ENCODE data around the gene SMIM45.

SMIM45 gene

GRCh38 chr22:41969110-41969646, 17.2 kb downstream of the SMIM45 start, which contains the start of gene SEPTIN3:
Gene SEPTIN3 (plus strand): TSS chr22:41969443. CDS start chr22:41971493, 2,050 bp downstream.
- no peak for DNase-seq (ENCODE audit: low read depth in 3 of 3)

- no peak for DNase-seq (ENCODE audit: low read depth in 3 of 3)
Observed at GRCh38 chr22:41970601-41971000, 18.7 kb downstream of the SMIM45 start.

GRCh38 chr22:41971431-41971830, 19.5 kb downstream of the SMIM45 start:
- no peak for DNase-seq (ENCODE audit: low read depth in 3 of 3)

GRCh38 chr22:41974691-41975290, 22.8 kb downstream of the SMIM45 start:
- no peak for DNase-seq (ENCODE audit: low read depth in 3 of 3)

GRCh38 chr22:41975299-41976069, 23.5 kb downstream of the SMIM45 start:
- DNase-seq (ENCODE audit: low read depth in 3 of 3), result no peak

GRCh38 chr22:41976070-41976901, 24.3 kb downstream of the SMIM45 start:
- peak in 1 of 3 experiments; percentile 50 for DNase-seq (ENCODE audit: low read depth in 3 of 3)

- DNase-seq (ENCODE audit: low read depth in 3 of 3), result no peak
Observed at GRCh38 chr22:41976961-41977566, 25.1 kb downstream of the SMIM45 start.

GRCh38 chr22:41978732-41979131, 26.8 kb downstream of the SMIM45 start:
- DNase-seq (ENCODE audit: low read depth in 3 of 3), result no peak

GRCh38 chr22:41979423-41980250, 27.7 kb downstream of the SMIM45 start:
- DNase-seq (ENCODE audit: low read depth in 3 of 3), result no peak

- no peak for DNase-seq (ENCODE audit: low read depth in 3 of 3)
Observed at GRCh38 chr22:41982865-41983264, 30.9 kb downstream of the SMIM45 start.

- no peak for DNase-seq (ENCODE audit: low read depth in 3 of 3)
Observed at GRCh38 chr22:41983513-41984405, 31.8 kb downstream of the SMIM45 start.

GRCh38 chr22:41987276-41987675, 35.3 kb downstream of the SMIM45 start:
- DNase-seq (ENCODE audit: low read depth in 3 of 3), result no peak

- DNase-seq (ENCODE audit: low read depth in 3 of 3), result no peak
Observed at GRCh38 chr22:41989246-41989645, 37.3 kb downstream of the SMIM45 start.

GRCh38 chr22:41991111-41991510, 39.2 kb downstream of the SMIM45 start:
- no peak for DNase-seq (ENCODE audit: low read depth in 3 of 3)

GRCh38 chr22:41992496-41992895, 40.5 kb downstream of the SMIM45 start:
- DNase-seq (ENCODE audit: low read depth in 3 of 3), result no peak

GRCh38 chr22:41995211-41995610, 43.3 kb downstream of the SMIM45 start:
- no peak for DNase-seq (ENCODE audit: low read depth in 3 of 3)

GRCh38 chr22:41996826-41997225, 44.9 kb downstream of the SMIM45 start:
- DNase-seq (ENCODE audit: low read depth in 3 of 3), result no peak

- DNase-seq (ENCODE audit: low read depth in 3 of 3), result peak; percentile 72 to 81 (median 76)
Observed at GRCh38 chr22:41998361-41999261, 46.7 kb downstream of the SMIM45 start, which contains the start of gene WBP2NL. Gene WBP2NL (plus strand): TSS chr22:41998788. CDS start chr22:41998819, 31 bp downstream.

GRCh38 chr22:42000466-42000865, 48.5 kb downstream of the SMIM45 start:
- DNase-seq (ENCODE audit: low read depth in 3 of 3), result no peak
